ENCODE data around the gene GJB2. TPM values are rescaled to one million over a fixed set of nuclear protein-coding genes. Genes with fewer than 3 reads are reported as not detected.

GJB2 gene
- total and polyA plus RNA-seq, 2 of the 8 experiments (the other 6 are each of a cell fraction or from before 2014, with no cell fraction given): 0.20 to 0.21 TPM

GRCh38 chr13:20231839-20232555, 39.3 kb upstream of the GJB2 start, which contains the start of gene GJB6 (continued):
- TF ChIP-seq RFX5 (IDR thresholded peaks at IDR 0.05; ENCODE audit: borderline replicate concordance, low read depth, low read length): no peak
- TF ChIP-seq SIX5 (IDR thresholded peaks at IDR 0.05; ENCODE audit: low read depth, low read length): no peak
- TF ChIP-seq TAF1 (IDR thresholded peaks at IDR 0.05; ENCODE audit: low read depth, low read length): no peak
- TF ChIP-seq GABPA (IDR thresholded peaks at IDR 0.05; ENCODE audit: borderline replicate concordance, insufficient read depth, low read length): no peak
- no peak for TF ChIP-seq CHD1 (IDR thresholded peaks at IDR 0.05; ENCODE audit: low read depth, low read length)
- TF ChIP-seq POLR2AphosphoS5 (IDR thresholded peaks at IDR 0.05; ENCODE audit: low read depth, low read length): no peak
- no peak for TF ChIP-seq RXRA (IDR thresholded peaks at IDR 0.05; ENCODE audit: insufficient read depth, low read depth, low read length)
- TF ChIP-seq MAFK (IDR thresholded peaks at IDR 0.05; ENCODE audit: low read depth, low read length): no peak
- TF ChIP-seq SP1 (IDR thresholded peaks at IDR 0.05; ENCODE audit: low read depth, low read length): no peak
- no peak for TF ChIP-seq SAP30 (IDR thresholded peaks at IDR 0.05; ENCODE audit: insufficient read depth, insufficient replicate concordance, low read length)
- no peak for TF ChIP-seq TEAD4 (IDR thresholded peaks at IDR 0.05; ENCODE audit: low read depth, low read length)
- TF ChIP-seq NRF1 (IDR thresholded peaks at IDR 0.05; ENCODE audit: low read depth, low read length): no peak
- TF ChIP-seq, protein P1, sequence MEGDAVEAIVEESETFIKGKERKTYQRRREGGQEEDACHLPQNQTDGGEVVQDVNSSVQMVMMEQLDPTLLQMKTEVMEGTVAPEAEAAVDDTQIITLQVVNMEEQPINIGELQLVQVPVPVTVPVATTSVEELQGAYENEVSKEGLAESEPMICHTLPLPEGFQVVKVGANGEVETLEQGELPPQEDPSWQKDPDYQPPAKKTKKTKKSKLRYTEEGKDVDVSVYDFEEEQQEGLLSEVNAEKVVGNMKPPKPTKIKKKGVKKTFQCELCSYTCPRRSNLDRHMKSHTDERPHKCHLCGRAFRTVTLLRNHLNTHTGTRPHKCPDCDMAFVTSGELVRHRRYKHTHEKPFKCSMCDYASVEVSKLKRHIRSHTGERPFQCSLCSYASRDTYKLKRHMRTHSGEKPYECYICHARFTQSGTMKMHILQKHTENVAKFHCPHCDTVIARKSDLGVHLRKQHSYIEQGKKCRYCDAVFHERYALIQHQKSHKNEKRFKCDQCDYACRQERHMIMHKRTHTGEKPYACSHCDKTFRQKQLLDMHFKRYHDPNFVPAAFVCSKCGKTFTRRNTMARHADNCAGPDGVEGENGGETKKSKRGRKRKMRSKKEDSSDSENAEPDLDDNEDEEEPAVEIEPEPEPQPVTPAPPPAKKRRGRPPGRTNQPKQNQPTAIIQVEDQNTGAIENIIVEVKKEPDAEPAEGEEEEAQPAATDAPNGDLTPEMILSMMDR (IDR thresholded peaks at IDR 0.05; ENCODE audit: control extremely low read depth in 1 of 3, insufficient read depth in 1 of 3, low read depth in 1 of 3, low read length in 3 of 3): no peak; a peak in 1 of 4 replicates
- TF ChIP-seq BRCA1 (IDR thresholded peaks at IDR 0.05; ENCODE audit: low read depth, low read length): no peak
- TF ChIP-seq NANOG (IDR thresholded peaks at IDR 0.05; ENCODE audit: insufficient read depth, low read depth, low read length, poor library complexity, severe bottlenecking): no peak
- no peak for TF ChIP-seq HDAC6 (IDR thresholded peaks at IDR 0.05; ENCODE audit: low read depth, low read length)
- no peak for TF ChIP-seq SRF (IDR thresholded peaks at IDR 0.05; ENCODE audit: low read depth, low read length)
- TF ChIP-seq CREB1 (IDR thresholded peaks at IDR 0.05): no peak
- no peak for TF ChIP-seq CTBP2 (IDR thresholded peaks at IDR 0.05; ENCODE audit: borderline replicate concordance, insufficient read depth, insufficient read length, low read length)
- TF ChIP-seq RBBP5 (IDR thresholded peaks at IDR 0.05; ENCODE audit: borderline replicate concordance, low read depth, low read length): 0 out of 2 replicates have a peak, but pooled peaks have one; percentile 48
- TF ChIP-seq RAD21 (IDR thresholded peaks at IDR 0.05 in 1 of 2, conservative IDR thresholded peaks at IDR 0.05 in 1 of 2; ENCODE audit: low read depth in 2 of 2, low read length in 2 of 2): peak in 1 of 2 experiments; percentile 38; a peak in 1 of 4 replicates
- TF ChIP-seq BCL11A (IDR thresholded peaks at IDR 0.05; ENCODE audit: low read depth in 2 of 2, low read length in 2 of 2): no peak
